Activated CD4-positive, alpha-beta memory T cell treated with anti-CD3 and anti-CD28 coated beads for 36 hours (primary cell): ENCODE results near the gene PIEZO1. TPM values are rescaled to one million over a fixed set of nuclear protein-coding genes. Genes with fewer than 3 reads are reported as not detected.
"Not testable (repeated sequence)": the region's sequence is repeated elsewhere in the genome, so short reads cannot be mapped to it uniquely, and the experiment has no call there.

Source experiments
- CTCF ChIA-PET: fragments of 350-600 bp; sonication (Branson Sonifier 250); formaldehyde crosslinking; loops from one replicate; lab custom pipeline; 2021; ENCODE audit warnings: antibody characterized with exemption, inconsistent platforms; lab: Charles Lee
- POLR2A ChIA-PET: fragments of 350-600 bp; sonication (Branson Sonifier 250); formaldehyde crosslinking; loops from one replicate; lab custom pipeline; 2021; ENCODE audit warnings: antibody characterized with exemption; lab: Charles Lee
- DNase-seq: peaks from one replicate; pipeline ENCODE4 v3.0.0-alpha.2; 2020
- H3K27ac Mint-ChIP-seq: one replicate; pipeline ENCODE4 v1.8.0; 2021; ENCODE audit warnings: mixed read lengths
- H3K27me3 Mint-ChIP-seq: one replicate; pipeline ENCODE4 v1.8.0; 2021; ENCODE audit warnings: mixed read lengths
- H3K36me3 Mint-ChIP-seq: one replicate; pipeline ENCODE4 v1.8.0; 2021; ENCODE audit warnings: mixed read lengths
- H3K4me1 Mint-ChIP-seq: one replicate; pipeline ENCODE4 v1.8.0; 2021; ENCODE audit warnings: low read depth, mixed read lengths
- H3K4me3 Mint-ChIP-seq: one replicate; pipeline ENCODE4 v1.8.0; 2021; ENCODE audit warnings: mild to moderate bottlenecking, mixed read lengths
- H3K9me3 Mint-ChIP-seq: one replicate; pipeline ENCODE4 v1.8.0; 2021; ENCODE audit warnings: mixed read lengths
- intact Hi-C: fragments of 100-400 bp; cut with micrococcal nuclease; formaldehyde crosslinking; loops from one replicate; pipeline ENCODE4 v1.15.1; 2023
- total RNA-seq, 2 experiments: library from RNA; stranded (reverse); gene quantifications; one replicate each; pipeline ENCODE4 v1.2.3, GENCODE V29; 2021

PIEZO1 gene
- total RNA-seq, 2 experiments from 2014 or later = 221 to 234 TPM

DNA sequence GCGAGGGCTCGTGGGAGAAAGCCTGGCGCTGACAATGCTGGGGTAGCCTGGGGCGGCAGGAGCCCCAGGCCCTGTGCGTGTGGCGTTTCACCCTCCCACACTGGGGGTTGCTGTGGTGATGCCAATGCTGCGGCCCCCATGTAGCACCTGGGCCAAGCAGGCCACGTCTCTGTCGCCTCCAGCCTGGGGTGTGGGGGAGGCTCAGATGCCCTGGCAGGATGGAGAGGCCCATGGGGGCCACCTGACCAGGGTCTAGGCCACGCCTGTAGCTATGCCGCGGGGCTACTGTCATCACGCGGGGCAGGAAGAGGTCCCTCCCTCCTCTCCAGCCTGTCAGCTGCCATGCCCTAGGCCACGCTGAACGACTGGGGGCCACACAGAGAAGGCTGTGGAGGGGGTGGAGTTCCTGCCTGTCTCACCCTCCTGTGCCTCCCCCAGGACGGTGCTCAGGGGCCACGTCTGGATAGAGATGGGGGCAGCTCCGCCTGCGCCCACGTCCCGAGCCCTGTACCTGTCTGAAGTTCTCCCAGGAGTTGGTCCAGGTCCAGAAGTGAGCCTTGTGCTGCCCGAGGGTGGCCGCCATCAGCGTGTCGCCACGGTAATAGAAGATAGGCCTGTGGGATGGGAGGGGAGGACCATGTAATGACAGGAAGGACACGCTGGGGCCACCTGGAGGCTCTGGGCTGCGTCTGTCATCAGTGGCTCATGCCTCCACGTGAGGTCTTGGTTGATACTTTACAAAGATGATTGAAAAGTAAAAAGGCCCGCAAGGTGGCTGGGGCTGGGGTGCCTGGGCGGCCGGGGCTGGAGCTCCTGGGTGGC is 39.4 kb upstream of the PIEZO1 start:
- CTCF ChIA-PET = no interaction called here

GRCh38 chr16:88823646-88824045 is 38.6 kb upstream of the PIEZO1 start:
- H3K9me3 Mint-ChIP-seq, H3K27ac Mint-ChIP-seq, DNase-seq, H3K27me3 Mint-ChIP-seq, H3K4me3 Mint-ChIP-seq, H3K4me1 Mint-ChIP-seq, H3K36me3 Mint-ChIP-seq, CTCF ChIA-PET, intact Hi-C loops: not testable (repeated sequence)
- POLR2A ChIA-PET = interaction anchor here (1.2 kb wide), 1 partner anchor 11 kb away, joined by 3 read pairs; the partner anchor contains the start of gene APRT

More for the DNA sequence above, 39.4 kb upstream of the PIEZO1 start:
- no peak overlapping the region for H3K27ac Mint-ChIP-seq
- intact Hi-C loops = no loop called here
- no peaks in the 10 kb centered on the region for H3K4me1 Mint-ChIP-seq
- no peak overlapping the region for H3K4me3 Mint-ChIP-seq
- POLR2A ChIA-PET = interaction anchor here (1.2 kb wide), 1 partner anchor 12 kb away, joined by 3 read pairs; the partner anchor contains the start of gene APRT
- no peaks in the 10 kb centered on the region for H3K9me3 Mint-ChIP-seq
- no peak for DNase-seq
- H3K36me3 Mint-ChIP-seq = no peaks in the 10 kb centered on the region
- H3K27me3 Mint-ChIP-seq = no peaks in the 10 kb centered on the region

- no peak overlapping the region for H3K4me3 Mint-ChIP-seq
- H3K4me1 Mint-ChIP-seq = no peaks in the 10 kb centered on the region
- H3K9me3 Mint-ChIP-seq = no peaks in the 10 kb centered on the region
- ChIA-PET POLR2A (no interaction called here), CTCF (no interaction called here)
- no peak overlapping the region for H3K27ac Mint-ChIP-seq
- H3K36me3 Mint-ChIP-seq = no peaks in the 10 kb centered on the region
- no peak for DNase-seq
- H3K27me3 Mint-ChIP-seq = no peaks in the 10 kb centered on the region
- intact Hi-C loops = no loop called here
Observed at GRCh38 chr16:88822281-88823040, 37.4 kb upstream of the PIEZO1 start.

DNA sequence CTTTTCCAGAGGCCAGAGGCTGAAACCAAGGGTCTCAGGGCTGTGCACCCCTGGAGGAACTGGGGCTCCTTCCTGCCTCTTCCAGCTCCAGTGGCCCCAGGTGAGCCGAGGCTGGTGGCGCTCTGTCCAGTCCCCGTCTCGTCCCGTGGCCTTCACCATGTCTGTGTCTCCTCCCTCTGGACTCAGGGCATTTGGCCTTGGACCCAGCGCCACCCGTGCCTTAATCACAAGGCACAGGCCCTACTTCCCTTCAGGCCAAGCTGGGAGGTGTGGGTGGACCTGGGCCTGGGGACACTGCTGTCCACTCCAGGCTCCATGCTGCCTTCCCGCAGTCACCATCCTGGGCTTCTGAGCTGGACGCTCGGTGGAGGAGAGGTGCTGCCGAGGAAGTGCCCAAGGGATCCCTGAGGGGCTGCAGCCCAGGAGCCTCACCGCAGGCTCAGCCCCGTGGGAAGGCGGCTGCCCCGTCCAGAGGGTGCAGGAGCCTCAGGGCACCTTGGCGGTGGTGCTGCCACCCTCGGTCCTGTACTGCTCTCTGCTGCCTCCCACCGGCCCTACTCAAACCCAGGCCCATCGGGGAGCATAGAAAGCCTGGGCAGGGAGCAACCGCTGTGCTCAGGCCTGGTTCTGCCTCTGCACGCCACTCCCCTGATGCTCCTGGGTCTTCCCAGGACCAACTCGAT is 36.3 kb upstream of the PIEZO1 start:
- ChIA-PET CTCF (interaction anchor here (1.4 kb wide), 1 partner anchor 344 kb away, joined by 3 read pairs; no protein-coding TSS in a partner anchor), POLR2A (no interaction called here)
- intact Hi-C loops = no loop called here
- DNase-seq = no peak
- no peaks in the 10 kb centered on the region for H3K9me3 Mint-ChIP-seq
- no peak overlapping the region for H3K4me3 Mint-ChIP-seq
- no peaks in the 10 kb centered on the region for H3K36me3 Mint-ChIP-seq
- no peak overlapping the region for H3K27ac Mint-ChIP-seq
- no peaks in the 10 kb centered on the region for H3K27me3 Mint-ChIP-seq
- no peaks in the 10 kb centered on the region for H3K4me1 Mint-ChIP-seq

GRCh38 chr16:88820385-88821025 is 35.5 kb upstream of the PIEZO1 start:
- Mint-ChIP-seq H3K9me3 (no peaks in the 10 kb centered on the region), H3K27me3 (no peaks in the 10 kb centered on the region), H3K27ac (no peak overlapping the region), H3K4me3 (no peak overlapping the region), H3K4me1 (no peaks in the 10 kb centered on the region), H3K36me3 (no peaks in the 10 kb centered on the region)
- intact Hi-C loops = no loop called here
- ChIA-PET POLR2A (no interaction called here), CTCF (interaction anchor here (1.0 to 1.8 kb wide), 3 partner anchors 83 to 347 kb away, joined by 3 to 4 read pairs (median 3); no protein-coding TSS in a partner anchor)
- no peak for DNase-seq

GRCh38 chr16:88819126-88819525 is 34.1 kb upstream of the PIEZO1 start:
- CTCF ChIA-PET = interaction anchor here (0.9 to 1.8 kb wide), 2 partner anchors 14 to 348 kb away, joined by 3 to 4 read pairs; no protein-coding TSS in a partner anchor
- intact Hi-C loops = loop anchor here (10.0 kb wide), 1 partner anchor 276 kb away; the partner anchor contains the start of gene ACSF3
- Mint-ChIP-seq H3K36me3 (no peaks in the 10 kb centered on the region), H3K27me3 (no peaks in the 10 kb centered on the region), H3K27ac (no peak overlapping the region), H3K9me3 (no peaks in the 10 kb centered on the region), H3K4me3 (no peak overlapping the region), H3K4me1 (no peaks in the 10 kb centered on the region)
- POLR2A ChIA-PET = no interaction called here
- DNase-seq = no peak

DNA sequence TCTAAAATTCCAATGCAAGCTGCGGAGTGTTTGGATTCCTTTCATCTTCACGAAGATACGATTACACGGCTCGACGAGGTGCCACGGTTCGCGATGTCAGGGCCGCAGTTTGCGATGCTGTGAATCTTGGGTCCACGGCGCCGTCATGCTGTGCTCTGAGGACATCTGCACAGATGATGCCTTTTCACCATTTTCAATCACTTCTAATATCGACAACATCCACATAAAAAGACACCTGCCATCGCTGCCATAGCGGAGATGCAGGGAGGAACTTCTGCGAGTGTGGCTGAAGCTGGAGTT is 33.5 kb upstream of the PIEZO1 start:
- no peak overlapping the region for H3K4me3 Mint-ChIP-seq
- no peaks in the 10 kb centered on the region for H3K36me3 Mint-ChIP-seq
- H3K9me3 Mint-ChIP-seq = no peaks in the 10 kb centered on the region
- no peaks in the 10 kb centered on the region for H3K27me3 Mint-ChIP-seq
- DNase-seq = no peak
- intact Hi-C loops = loop anchor here (10.0 kb wide), 1 partner anchor 276 kb away; the partner anchor contains the start of gene ACSF3
- POLR2A ChIA-PET = no interaction called here
- no peaks in the 10 kb centered on the region for H3K4me1 Mint-ChIP-seq
- H3K27ac Mint-ChIP-seq = no peak overlapping the region
- CTCF ChIA-PET = interaction anchor here (0.9 to 1.1 kb wide), 2 partner anchors 14 to 39 kb away, joined by 3 to 4 read pairs; no protein-coding TSS in a partner anchor

DNA sequence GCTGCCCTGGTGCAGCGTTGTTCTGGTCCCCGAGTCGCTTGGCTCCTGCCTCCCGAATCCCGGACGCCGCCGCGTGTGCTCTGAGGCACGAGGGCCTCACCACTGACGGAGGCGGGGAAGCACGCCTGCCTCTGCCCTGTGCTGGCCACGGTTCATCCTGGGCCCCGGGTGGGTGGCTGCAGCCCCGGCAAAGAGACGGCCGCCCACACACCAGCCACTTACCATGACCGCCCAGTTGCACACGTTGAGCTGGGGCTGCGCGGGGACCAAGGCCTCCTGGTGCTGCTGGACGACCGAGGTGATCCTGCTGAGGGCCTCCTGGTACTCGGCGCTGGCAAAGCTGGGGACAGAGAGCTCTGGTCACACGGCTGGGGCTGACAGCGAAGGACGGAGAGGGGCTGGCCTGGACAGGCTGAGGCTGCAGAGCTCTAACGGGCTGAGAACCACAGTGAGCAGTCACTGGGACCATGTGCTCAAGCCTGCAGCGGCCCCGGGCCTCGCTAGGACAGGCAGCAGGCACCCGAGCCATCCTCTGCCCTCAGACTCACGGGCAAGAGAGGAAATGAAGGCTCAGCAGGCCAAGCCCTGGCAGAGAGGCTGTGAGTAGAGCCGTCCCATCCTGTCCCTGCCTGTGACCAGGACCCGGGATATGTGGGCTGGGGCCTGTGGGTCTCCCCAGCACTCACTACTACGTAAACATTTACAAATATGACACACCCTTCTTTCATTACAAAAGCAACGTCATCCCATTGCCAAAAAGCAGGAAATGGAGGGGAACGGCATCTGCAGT is 33.0 kb upstream of the PIEZO1 start:
- Mint-ChIP-seq H3K36me3 (no peaks in the 10 kb centered on the region), H3K4me3 (no peak overlapping the region), H3K9me3 (no peaks in the 10 kb centered on the region), H3K4me1 (no peaks in the 10 kb centered on the region), H3K27me3 (no peaks in the 10 kb centered on the region), H3K27ac (no peak overlapping the region)
- intact Hi-C loops = loop anchor here (2.0 to 10.0 kb wide), 2 partner anchors 277 to 349 kb away; partner anchors contain the start of gene ACSF3
- DNase-seq = no peak
- ChIA-PET POLR2A (no interaction called here), CTCF (interaction anchor here (1.1 to 1.5 kb wide), 2 partner anchors 40 to 349 kb away, joined by 4 read pairs; no protein-coding TSS in a partner anchor)

GRCh38 chr16:88816736-88817535 is 31.9 kb upstream of the PIEZO1 start:
- H3K27ac Mint-ChIP-seq = no peak overlapping the region
- no peaks in the 10 kb centered on the region for H3K9me3 Mint-ChIP-seq
- H3K4me3 Mint-ChIP-seq = no peak overlapping the region
- DNase-seq = no peak
- H3K27me3 Mint-ChIP-seq = no peaks in the 10 kb centered on the region
- ChIA-PET POLR2A (no interaction called here), CTCF (interaction anchor here (1.5 to 2.0 kb wide), 2 partner anchors 41 to 350 kb away, joined by 4 to 14 read pairs; partner anchors contain the start of genes GALNS and TRAPPC2L)
- intact Hi-C loops = loop anchor here (2.0 to 10.0 kb wide), 2 partner anchors 278 to 350 kb away; partner anchors contain the start of gene ACSF3
- H3K4me1 Mint-ChIP-seq = peaks cover 4% of the 10 kb centered on the region
- H3K36me3 Mint-ChIP-seq = no peaks in the 10 kb centered on the region

DNA sequence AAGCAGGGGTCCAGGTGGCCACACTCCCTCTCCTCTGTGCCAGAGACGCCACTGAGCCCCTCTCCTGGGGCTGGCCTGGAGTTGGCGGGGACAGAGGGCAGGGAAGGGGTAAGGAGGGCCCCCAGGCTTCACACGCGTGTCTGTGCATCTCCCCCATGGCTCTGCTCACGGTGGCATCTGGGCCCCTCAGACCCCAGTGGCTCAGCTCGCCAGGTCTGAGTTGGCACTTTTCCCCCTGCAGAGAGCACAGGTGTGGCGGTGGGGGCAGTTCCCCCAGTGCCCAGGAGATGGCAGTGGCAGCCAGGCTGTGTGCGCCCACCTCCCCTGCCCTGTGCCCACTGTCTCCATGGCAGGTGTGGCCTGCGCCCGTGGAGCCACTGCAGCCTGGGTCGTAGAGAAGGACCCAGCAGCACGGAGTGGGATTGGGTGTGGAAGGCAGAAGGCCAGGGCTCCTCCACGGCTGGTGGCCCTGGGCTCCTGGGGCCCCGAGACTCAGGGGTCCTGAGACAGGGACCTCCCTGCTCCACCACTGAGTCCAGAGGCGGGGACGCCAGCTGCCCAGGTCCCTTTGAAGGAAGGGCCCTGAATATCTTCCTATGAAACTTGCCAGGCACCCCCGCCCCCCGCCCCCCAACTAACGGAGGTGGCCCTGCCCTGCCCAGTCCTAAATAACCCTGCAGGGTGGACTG is 31.0 kb upstream of the PIEZO1 start:
- DNase-seq = peak; percentile 70
- ChIA-PET POLR2A (no interaction called here), CTCF (interaction anchor here (0.8 to 2.0 kb wide), 6 partner anchors 16 to 352 kb away, joined by 3 to 14 read pairs (median 3); partner anchors contain the start of genes GALNS and TRAPPC2L)
- intact Hi-C loops = loop anchor here (2.0 to 10.0 kb wide), 2 partner anchors 279 to 351 kb away; partner anchors contain the start of gene ACSF3
- Mint-ChIP-seq H3K36me3 (no peaks in the 10 kb centered on the region), H3K27me3 (no peaks in the 10 kb centered on the region), H3K9me3 (no peaks in the 10 kb centered on the region), H3K4me3 (no peak overlapping the region), H3K4me1 (peaks cover 4% of the 10 kb centered on the region), H3K27ac (no peak overlapping the region)
